KOPT-K1 (cell line): ENCODE measurements around the gene TPBGL.

Experiments
- H3K27ac ChIP-seq: fragments of 200-600 bp; sonication (generic); 2 replicates; pipeline ENCODE4 v1.5.1; 2016; ENCODE audit warnings: antibody characterized with exemption, mild to moderate bottlenecking, low read depth, low read length; ENCODE audit not compliant: poor library complexity, severe bottlenecking
- H3K36me3 ChIP-seq: fragments of 200-600 bp; sonication (generic); 2 replicates; pipeline ENCODE4 v1.5.1; 2017; ENCODE audit warnings: antibody characterized with exemption, mild to moderate bottlenecking, low read length, moderate library complexity; ENCODE audit not compliant: insufficient read depth
- H3K9me3 ChIP-seq: fragments of 200-600 bp; sonication (generic); 2 replicates; pipeline ENCODE4 v1.5.1; 2017; ENCODE audit warnings: antibody characterized with exemption, low read length, mild to moderate bottlenecking; ENCODE audit not compliant: insufficient read depth, poor library complexity, severe bottlenecking

Gene TPBGL

GRCh38 chr11:75240311-75241035 lies at the start of gene TPBGL:
Gene TPBGL, plus strand, starts transcription at chr11:75240774. Its CDS starts 276 bp downstream, at chr11:75241050.
- Histone ChIP-seq H3K27ac (no peak within 1 kb of the TSS), H3K9me3 (no peaks in the 10 kb centered on the region), H3K36me3 (no peaks in the 10 kb centered on the region)

GRCh38 chr11:75191330-75191717 lies 49.2 kb upstream of the TPBGL start:
- H3K36me3 ChIP-seq = no peaks in the 10 kb centered on the region
- H3K9me3 ChIP-seq = no peaks in the 10 kb centered on the region
- H3K27ac ChIP-seq = no peak overlapping the region

GRCh38 chr11:75193271-75193670 lies 47.3 kb upstream of the TPBGL start:
- Histone ChIP-seq H3K27ac (no peak overlapping the region), H3K9me3 (no peaks in the 10 kb centered on the region), H3K36me3 (no peaks in the 10 kb centered on the region)

- H3K9me3 ChIP-seq = no peaks in the 10 kb centered on the region
- H3K36me3 ChIP-seq = no peaks in the 10 kb centered on the region
- H3K27ac ChIP-seq = no peak overlapping the region
Measured at GRCh38 chr11:75193711-75194110, 46.9 kb upstream of the TPBGL start.

GRCh38 chr11:75194147-75194546 lies 46.4 kb upstream of the TPBGL start:
- no peaks in the 10 kb centered on the region for H3K9me3 ChIP-seq
- H3K36me3 ChIP-seq = no peaks in the 10 kb centered on the region
- H3K27ac ChIP-seq = no peak overlapping the region

GRCh38 chr11:75195167-75195962 lies 45.2 kb upstream of the TPBGL start:
- no peak overlapping the region for H3K27ac ChIP-seq
- no peaks in the 10 kb centered on the region for H3K9me3 ChIP-seq
- no peaks in the 10 kb centered on the region for H3K36me3 ChIP-seq

- H3K36me3 ChIP-seq = no peaks in the 10 kb centered on the region
- no peak overlapping the region for H3K27ac ChIP-seq
- no peaks in the 10 kb centered on the region for H3K9me3 ChIP-seq
Measured at GRCh38 chr11:75196426-75196825, 44.1 kb upstream of the TPBGL start.

GRCh38 chr11:75197512-75198277 lies 42.9 kb upstream of the TPBGL start:
- Histone ChIP-seq H3K36me3 (no peaks in the 10 kb centered on the region), H3K27ac (no peak overlapping the region), H3K9me3 (no peaks in the 10 kb centered on the region)

GRCh38 chr11:75198278-75198973 lies 42.1 kb upstream of the TPBGL start:
- H3K27ac ChIP-seq = no peak overlapping the region
- H3K9me3 ChIP-seq = no peaks in the 10 kb centered on the region
- H3K36me3 ChIP-seq = no peaks in the 10 kb centered on the region

- Histone ChIP-seq H3K36me3 (no peaks in the 10 kb centered on the region), H3K27ac (no peak overlapping the region)
Measured at GRCh38 chr11:75199412-75199955, 41.1 kb upstream of the TPBGL start.

GRCh38 chr11:75200051-75200450 lies 40.5 kb upstream of the TPBGL start:
- Histone ChIP-seq H3K36me3 (no peaks in the 10 kb centered on the region), H3K27ac (no peak overlapping the region), H3K9me3 (no peaks in the 10 kb centered on the region)

More at GRCh38 chr11:75199412-75199955, 41.1 kb upstream of the TPBGL start:
- no peaks in the 10 kb centered on the region for H3K9me3 ChIP-seq

GRCh38 chr11:75200531-75200930 lies 40.0 kb upstream of the TPBGL start:
- no peaks in the 10 kb centered on the region for H3K36me3 ChIP-seq
- no peaks in the 10 kb centered on the region for H3K9me3 ChIP-seq
- H3K27ac ChIP-seq = no peak overlapping the region

- Histone ChIP-seq H3K9me3 (no peaks in the 10 kb centered on the region), H3K27ac (no peak overlapping the region), H3K36me3 (no peaks in the 10 kb centered on the region)
Measured at GRCh38 chr11:75201771-75202170, 38.8 kb upstream of the TPBGL start.

GRCh38 chr11:75202195-75202594 lies 38.4 kb upstream of the TPBGL start:
- Histone ChIP-seq H3K9me3 (no peaks in the 10 kb centered on the region), H3K36me3 (no peaks in the 10 kb centered on the region), H3K27ac (no peak overlapping the region)
